Bronchial epithelial cell (primary cell): ENCODE data around the gene SLC25A12. TPM values are rescaled to one million over a fixed set of nuclear protein-coding genes. Genes with fewer than 3 reads are reported as not detected.

Experiments
- DNase-seq: peaks from one replicate; pipeline ENCODE4 v3.0.0-alpha.2; 2010; ENCODE audit warnings: low read depth
- FAIRE-seq: peaks from 2 replicates; lab custom pipeline; 2011; peaks lifted over from hg19 to GRCh38; lab: Jason Lieb, UNC
- H3K27me3 ChIP-seq: 2 replicates; pipeline ENCODE4 v1.5.1; 2011; ENCODE audit warnings: low read length; ENCODE audit not compliant: control insufficient read depth, insufficient read depth
- H3K36me3 ChIP-seq: 2 replicates; pipeline ENCODE4 v1.5.1; 2011; ENCODE audit warnings: low read length; ENCODE audit not compliant: control insufficient read depth, insufficient read depth
- H3K4me3 ChIP-seq: 2 replicates; pipeline ENCODE4 v1.5.1; 2011; ENCODE audit warnings: mild to moderate bottlenecking, low read depth, low read length, control low read depth
- total RNA-seq: library from RNA; depleted of rRNA; stranded (reverse); fragments of >200 nt; gene quantifications from 2 replicates; pipeline ENCODE4 v1.2.1, GENCODE V29; 2014
- TF ChIP-seq, protein P1 (sequence below): IDR thresholded peaks from 2 replicates; pipeline ENCODE4 v1.5.1; 2011; ENCODE audit warnings: mild to moderate bottlenecking, moderate library complexity, low read length, control low read depth, inconsistent platforms; ENCODE audit not compliant: insufficient read depth, severe bottlenecking

SLC25A12 gene
- total RNA-seq, 1 donor from 2014 or later: 9.5 TPM

DNA sequence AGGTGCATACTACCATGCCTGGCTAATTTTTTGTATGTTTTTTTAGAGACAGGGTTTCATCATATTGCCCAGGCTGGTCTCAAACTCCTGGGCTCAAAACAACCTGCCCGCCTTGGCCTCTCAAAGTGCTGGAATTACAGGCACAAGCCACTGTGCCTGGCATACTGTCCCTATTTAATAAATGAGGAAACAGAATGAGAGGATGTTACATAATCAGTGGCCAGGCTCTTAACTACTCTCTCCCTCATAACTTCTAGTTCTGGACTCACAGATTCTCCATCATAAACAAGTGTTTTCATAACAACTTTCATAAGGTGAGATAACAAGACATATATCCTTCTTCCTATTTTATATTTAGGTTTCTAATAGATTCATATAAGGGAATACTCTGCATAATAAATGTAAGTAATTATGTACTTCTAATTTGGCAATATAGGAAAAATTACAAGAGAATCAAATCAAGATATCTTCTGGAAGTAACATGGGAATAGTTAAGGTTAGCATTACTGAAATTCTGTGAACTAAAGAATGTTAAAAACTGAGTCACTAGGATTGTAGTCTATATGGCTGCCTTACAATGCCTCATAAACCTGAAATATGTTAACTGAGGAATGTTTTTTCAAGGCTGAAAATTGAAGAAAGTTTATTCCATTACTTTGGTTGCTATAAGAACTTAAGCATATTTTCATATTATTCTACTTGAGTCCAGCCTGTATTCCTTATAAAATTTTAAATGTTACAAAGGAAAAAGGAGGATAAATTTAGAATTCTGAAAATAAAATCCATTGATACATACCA is 71.3 kb downstream of the SLC25A12 start:
- no peak for DNase-seq
- TF ChIP-seq, protein P1, sequence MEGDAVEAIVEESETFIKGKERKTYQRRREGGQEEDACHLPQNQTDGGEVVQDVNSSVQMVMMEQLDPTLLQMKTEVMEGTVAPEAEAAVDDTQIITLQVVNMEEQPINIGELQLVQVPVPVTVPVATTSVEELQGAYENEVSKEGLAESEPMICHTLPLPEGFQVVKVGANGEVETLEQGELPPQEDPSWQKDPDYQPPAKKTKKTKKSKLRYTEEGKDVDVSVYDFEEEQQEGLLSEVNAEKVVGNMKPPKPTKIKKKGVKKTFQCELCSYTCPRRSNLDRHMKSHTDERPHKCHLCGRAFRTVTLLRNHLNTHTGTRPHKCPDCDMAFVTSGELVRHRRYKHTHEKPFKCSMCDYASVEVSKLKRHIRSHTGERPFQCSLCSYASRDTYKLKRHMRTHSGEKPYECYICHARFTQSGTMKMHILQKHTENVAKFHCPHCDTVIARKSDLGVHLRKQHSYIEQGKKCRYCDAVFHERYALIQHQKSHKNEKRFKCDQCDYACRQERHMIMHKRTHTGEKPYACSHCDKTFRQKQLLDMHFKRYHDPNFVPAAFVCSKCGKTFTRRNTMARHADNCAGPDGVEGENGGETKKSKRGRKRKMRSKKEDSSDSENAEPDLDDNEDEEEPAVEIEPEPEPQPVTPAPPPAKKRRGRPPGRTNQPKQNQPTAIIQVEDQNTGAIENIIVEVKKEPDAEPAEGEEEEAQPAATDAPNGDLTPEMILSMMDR: no peak
- Histone ChIP-seq H3K36me3 (peaks cover 1% of the 10 kb centered on the region), H3K4me3 (no peak overlapping the region), H3K27me3 (no peaks in the 10 kb centered on the region)
- FAIRE-seq: no peak

DNA sequence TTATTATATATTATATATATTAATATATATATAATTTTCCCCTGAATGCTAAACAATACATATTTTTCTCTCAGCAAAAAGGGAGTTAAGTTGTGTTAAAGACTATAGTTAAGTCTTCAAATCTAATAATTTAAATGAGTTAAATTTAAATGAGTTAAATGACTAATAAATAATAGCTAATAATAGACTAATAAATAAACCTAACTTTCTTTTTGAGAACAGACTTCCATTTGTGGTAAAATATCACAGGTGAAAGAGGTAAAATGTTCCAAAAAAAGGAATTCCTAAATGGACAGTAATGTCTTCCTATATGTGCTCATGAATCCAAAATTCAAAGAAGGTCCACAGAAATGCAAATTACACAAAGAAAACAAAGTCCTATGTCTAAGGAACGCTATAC is 74.6 kb downstream of the SLC25A12 start:
- H3K36me3 ChIP-seq: no peaks in the 10 kb centered on the region
- H3K4me3 ChIP-seq: no peak overlapping the region
- TF ChIP-seq, protein P1: no peak
- FAIRE-seq (no peak), DNase-seq (no peak)
- no peaks in the 10 kb centered on the region for H3K27me3 ChIP-seq

DNA sequence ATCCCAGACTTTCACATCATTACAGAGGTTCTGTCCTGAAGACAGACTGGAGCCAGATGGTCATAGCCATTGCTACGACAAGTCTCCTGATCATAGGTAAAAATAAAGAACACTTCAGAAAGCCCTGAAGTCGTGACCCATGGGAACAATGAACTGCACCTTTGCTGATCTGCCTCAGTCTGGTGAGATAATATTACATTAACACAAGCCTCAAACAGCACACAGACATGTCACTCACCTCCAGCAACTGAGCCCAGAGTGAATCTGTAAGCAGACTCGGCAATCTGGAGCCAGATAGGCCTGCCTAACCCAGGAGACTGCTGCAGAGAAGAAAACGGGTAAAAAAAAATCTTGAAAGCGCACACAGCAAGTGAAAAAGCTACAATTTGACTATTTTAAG is 79.2 kb downstream of the SLC25A12 start:
- H3K36me3 ChIP-seq: no peaks in the 10 kb centered on the region
- TF ChIP-seq, protein P1: no peak
- no peak for FAIRE-seq
- H3K4me3 ChIP-seq: no peak overlapping the region
- no peaks in the 10 kb centered on the region for H3K27me3 ChIP-seq
- DNase-seq: no peak

DNA sequence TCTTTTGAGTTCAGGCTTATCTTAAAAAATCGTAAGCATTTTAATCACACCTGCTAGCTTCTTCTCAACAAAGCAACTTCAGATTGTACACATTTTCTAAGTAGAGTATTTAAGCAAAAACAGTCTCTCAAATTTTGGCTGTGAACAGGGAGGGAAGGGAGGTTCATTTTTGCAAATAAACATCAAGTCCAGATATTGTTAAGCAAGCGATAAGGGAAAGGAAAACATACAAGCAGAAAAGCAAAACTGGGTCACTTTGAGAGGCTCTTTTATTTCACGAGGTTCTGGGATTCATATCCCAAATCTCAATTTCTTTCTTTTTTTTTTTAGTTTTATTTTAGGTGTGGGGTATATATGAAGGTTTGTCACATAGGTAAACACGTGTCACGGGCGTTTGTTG is 79.9 kb downstream of the SLC25A12 start:
- no peak for FAIRE-seq
- H3K27me3 ChIP-seq: no peaks in the 10 kb centered on the region
- TF ChIP-seq, protein P1: no peak
- H3K36me3 ChIP-seq: no peaks in the 10 kb centered on the region
- DNase-seq: no peak
- H3K4me3 ChIP-seq: no peak overlapping the region

DNA sequence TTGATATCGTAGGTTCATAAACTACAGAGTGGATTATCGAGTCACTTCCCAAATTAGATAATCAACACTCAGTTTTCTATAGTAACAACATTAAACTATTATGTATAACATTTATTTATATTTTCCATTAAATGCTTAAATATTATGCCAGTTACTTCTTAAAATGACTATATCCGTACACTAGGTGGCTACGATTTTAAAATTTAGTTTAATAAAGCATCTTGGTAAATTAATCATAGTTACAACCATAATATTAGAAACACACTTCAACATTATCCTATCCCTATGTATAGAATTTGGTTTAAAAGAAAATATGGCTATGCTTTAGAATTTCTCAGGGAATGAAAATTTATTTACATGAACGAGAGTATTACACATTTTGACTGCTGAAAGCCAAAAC is 80.3 kb downstream of the SLC25A12 start:
- no peak for DNase-seq
- no peak for FAIRE-seq
- H3K36me3 ChIP-seq: no peaks in the 10 kb centered on the region
- H3K4me3 ChIP-seq: no peak overlapping the region
- H3K27me3 ChIP-seq: no peaks in the 10 kb centered on the region
- TF ChIP-seq, protein P1: no peak
